SK-N-MC (cell line): ENCODE data around the gene C9.

Experiments
- EZH2 ChIP-seq: fragments of 200-600 bp; sonication (generic); IDR thresholded peaks from one replicate; pipeline ENCODE4 v1.6.1; 2017; ENCODE audit warnings: antibody characterized with exemption
- POLR2AphosphoS5 ChIP-seq: IDR thresholded peaks from 2 replicates; pipeline ENCODE4 v1.6.1; 2012; ENCODE audit warnings: mild to moderate bottlenecking, low read depth, low read length, borderline replicate concordance

DNA sequence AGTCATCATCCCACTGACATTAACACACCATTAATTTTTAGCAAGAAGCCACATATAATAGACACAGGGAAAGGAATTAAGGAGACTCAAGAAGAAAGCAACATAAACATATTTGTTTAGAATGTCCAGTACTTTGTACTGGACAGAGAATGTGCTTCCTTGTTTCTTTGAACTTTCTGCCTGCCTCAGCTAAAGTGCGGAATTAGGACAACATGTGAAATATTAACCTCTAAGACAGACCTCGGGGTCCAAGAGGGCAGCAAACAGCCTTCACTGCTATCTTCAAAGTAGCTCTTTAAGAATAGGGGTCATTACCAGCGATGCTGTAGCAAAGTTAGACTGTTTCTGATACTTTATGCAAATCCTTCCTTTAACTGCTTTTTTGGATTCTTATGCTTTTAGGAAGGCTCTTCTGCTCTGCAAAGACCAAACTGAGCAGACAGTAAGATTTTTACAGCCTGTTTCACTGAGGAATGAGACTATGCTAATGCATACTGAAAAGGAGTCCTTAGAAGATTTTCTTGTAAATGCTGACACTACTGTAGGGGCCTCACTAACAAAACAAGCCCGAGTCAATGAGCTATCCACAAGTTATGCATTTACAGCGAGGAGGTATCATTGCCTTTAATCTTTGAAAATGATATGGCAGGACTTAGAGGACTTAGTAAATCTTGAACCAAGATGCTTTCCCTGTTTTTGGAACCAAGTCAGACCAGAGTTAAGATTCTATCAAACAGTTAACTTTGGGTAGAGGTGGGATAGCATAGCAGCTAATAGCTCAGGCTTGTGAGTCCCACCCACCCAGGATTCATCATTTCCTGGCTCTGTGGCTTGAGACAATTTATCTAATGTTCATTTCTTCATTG, 36.7 kb upstream of the C9 start:
- TF ChIP-seq POLR2AphosphoS5 (no peak), EZH2 (no peak)
